GM18870 (cell line): ENCODE results near the gene PCDHA5.
"Not testable (repeated sequence)": the region's sequence is repeated elsewhere in the genome, so short reads cannot be mapped to it uniquely, and the experiment has no call there.

Source experiments
- ATAC-seq: cut with Tn5 transposase; IDR thresholded peaks from one replicate; pipeline ENCODE4 v1.9.1; 2021; ENCODE audit warnings: moderate library complexity; ENCODE audit not compliant: unreplicated experiment

The PCDHA5 gene

GRCh38 chr5:140821375-140822280 is at the start of gene PCDHA5:
PCDHA5 (plus strand) TSS chr5:140821613.
- no peak for ATAC-seq

GRCh38 chr5:140780512-140780911 is 40.9 kb upstream of the PCDHA5 start:
- no peak for ATAC-seq

- ATAC-seq, result no peak
These were observed 35.3 kb upstream of the PCDHA5 start, which contains the start of gene PCDHA1 for GRCh38 chr5:140785905-140786686. PCDHA1 (plus strand) TSS chr5:140786140.

- not testable (repeated sequence) for ATAC-seq
These were observed 34.0 kb upstream of the PCDHA5 start for GRCh38 chr5:140787422-140787821.

GRCh38 chr5:140787849-140788504 is 33.4 kb upstream of the PCDHA5 start:
- ATAC-seq, result not testable (repeated sequence)

- no peak for ATAC-seq
These were observed 30.3 kb upstream of the PCDHA5 start for GRCh38 chr5:140791089-140791488.

GRCh38 chr5:140794595-140795258 is 26.7 kb upstream of the PCDHA5 start, which contains the start of gene PCDHA2:
PCDHA2 (plus strand) TSS chr5:140794852.
- ATAC-seq, result no peak

GRCh38 chr5:140795259-140795641 is 26.2 kb upstream of the PCDHA5 start:
- no peak for ATAC-seq

- not testable (repeated sequence) for ATAC-seq
These were observed 25.2 kb upstream of the PCDHA5 start for GRCh38 chr5:140796072-140796717.

- no peak for ATAC-seq
These were observed 24.7 kb upstream of the PCDHA5 start for GRCh38 chr5:140796718-140797095.

GRCh38 chr5:140800816-140801493 is 20.5 kb upstream of the PCDHA5 start, which contains the start of gene PCDHA3:
PCDHA3 (plus strand) TSS chr5:140801057.
- ATAC-seq, result no peak

GRCh38 chr5:140801494-140801841 is 19.9 kb upstream of the PCDHA5 start:
- ATAC-seq, result no peak

GRCh38 chr5:140802381-140802780 is 19.0 kb upstream of the PCDHA5 start:
- not testable (repeated sequence) for ATAC-seq

GRCh38 chr5:140802781-140803271 is 18.6 kb upstream of the PCDHA5 start:
- ATAC-seq, result no peak

- no peak for ATAC-seq
These were observed 14.3 kb upstream of the PCDHA5 start, which contains the start of gene PCDHA4 for GRCh38 chr5:140806834-140807775. PCDHA4 (plus strand) TSS chr5:140807068.

- not testable (repeated sequence) for ATAC-seq
These were observed 13.0 kb upstream of the PCDHA5 start for GRCh38 chr5:140808241-140808888.

GRCh38 chr5:140808889-140809291 is 12.5 kb upstream of the PCDHA5 start:
- no peak for ATAC-seq

GRCh38 chr5:140822281-140822629 is 842 bp downstream of the PCDHA5 start:
- no peak for ATAC-seq
